HCT116 (cell line): ENCODE measurements around the gene PRRC2C. TPM values are rescaled to one million over a fixed set of nuclear protein-coding genes. Genes with fewer than 3 reads are reported as not detected.

Experiments used
- ATAC-seq: fragments of 200-7000 bp; cut with Tn5 transposase; 2 replicates; pipeline ENCODE4 v1.9.1; 2020; ENCODE audit warnings: mild to moderate bottlenecking, moderate library complexity
- BruUV-seq: library from RNA; stranded (reverse); fragments of 400-500 nt; replicated peaks from 2 replicates; lab custom pipeline; 2021; lab: Mats Ljungman, UMichigan
- CTCF ChIA-PET: fragments of 300-600 bp; sonication (Branson Sonifier 250); formaldehyde crosslinking; loops from one replicate; lab custom pipeline; 2021; ENCODE audit warnings: antibody characterized with exemption; lab: Charles Lee
- POLR2A ChIA-PET: fragments of 300-600, 350-600 bp; sonication (Branson Sonifier 250); formaldehyde crosslinking; loops from one replicate; lab custom pipeline; 2021; ENCODE audit warnings: antibody characterized with exemption; lab: Charles Lee
- RAD21 ChIA-PET, 2 experiments: fragments of 300-600 bp; sonication (Branson Sonifier 250); formaldehyde crosslinking; loops; one replicate each; lab custom pipeline; 2023; ENCODE audit warnings: low total read pairs in 2 of 2; ENCODE audit not compliant: uncharacterized antibody in 2 of 2, unreplicated experiment in 2 of 2, low non-redundant PET in 1 of 2; lab: Charles Lee
- DNase-seq: peaks from one replicate; pipeline ENCODE4 v3.0.0-alpha.2; 2010; ENCODE audit warnings: low read depth, low spot score
- H2AFZ ChIP-seq: fragments of 200-600 bp; shearing (Covaris generic), sonication (generic); 2 replicates; pipeline ENCODE4 v1.6.1; 2017; ENCODE audit warnings: low read depth, mixed run types, mixed read lengths, antibody characterized with exemption, low read length; ENCODE audit not compliant: poor library complexity, severe bottlenecking
- H3K27ac ChIP-seq: 2 replicates; pipeline ENCODE4 v1.5.1; 2012; ENCODE audit warnings: low read depth, low read length
- H3K27me3 ChIP-seq: fragments of 200-600 bp; sonication (generic); 2 replicates; pipeline ENCODE4 v1.6.1; 2016; ENCODE audit warnings: mixed run types, low read length, mixed read lengths; ENCODE audit not compliant: insufficient read depth
- H3K36me3 ChIP-seq, 2 experiments: fragments of 200-500 bp in 1 of 2; fragments of 200-600 bp in 1 of 2; sonication (Bioruptor generic) in 1 of 2; sonication (generic) in 1 of 2; 2 replicates each; pipeline versions ENCODE4 v1.5.1 to v1.6.1; 2014 to 2016; ENCODE audit warnings: low read length in 2 of 2, inconsistent platforms in 1 of 2, mixed read lengths in 1 of 2, mixed run types in 1 of 2; ENCODE audit not compliant: insufficient read depth in 2 of 2, control insufficient read depth in 1 of 2
- H3K4me1 ChIP-seq, 2 experiments: fragments of 200-600 bp in 1 of 2; sonication (generic) in 1 of 2; 2 replicates each; pipeline versions ENCODE4 v1.5.1 to v1.6.1; 2012 to 2017; ENCODE audit warnings: low read length in 2 of 2, inconsistent platforms in 1 of 2, mild to moderate bottlenecking in 1 of 2, mixed read lengths in 1 of 2, mixed run types in 1 of 2, moderate library complexity in 1 of 2; ENCODE audit not compliant: insufficient read depth in 2 of 2, control insufficient read depth in 1 of 2
- H3K4me2 ChIP-seq: fragments of 200-600 bp; sonication (generic); 2 replicates; pipeline ENCODE4 v1.6.1; 2017; ENCODE audit warnings: mixed run types, low read length, mixed read lengths
- H3K4me3 ChIP-seq, 2 experiments: fragments of 200-600 bp in 1 of 2; sonication (generic) in 1 of 2; replicated peaks in 1 of 2; 2 replicates each; pipeline ENCODE4 v1.5.1; 2011 to 2016; ENCODE audit warnings: low read length in 2 of 2, control low read depth in 1 of 2, low read depth in 1 of 2, mild to moderate bottlenecking in 1 of 2, mixed read lengths in 1 of 2, mixed run types in 1 of 2
- H3K79me2 ChIP-seq: fragments of 200-600 bp; sonication (generic); 2 replicates; pipeline ENCODE4 v1.6.1; 2017; ENCODE audit warnings: mild to moderate bottlenecking, mixed run types, low read length, moderate library complexity, mixed read lengths; ENCODE audit not compliant: insufficient read depth
- H3K9ac ChIP-seq: fragments of 200-600 bp; sonication (generic); 2 replicates; pipeline ENCODE4 v1.6.1; 2016; ENCODE audit warnings: low read length, mixed read lengths
- H3K9me2 ChIP-seq: fragments of 200-600 bp; sonication (generic), shearing (Covaris generic); 2 replicates; pipeline ENCODE4 v1.6.1; 2017; ENCODE audit warnings: mixed run types, mild to moderate bottlenecking, moderate library complexity; ENCODE audit not compliant: insufficient read depth
- H3K9me3 ChIP-seq, 2 experiments: fragments of 200-500 bp in 1 of 2; fragments of 200-600 bp in 1 of 2; sonication (Bioruptor generic) in 1 of 2; sonication (generic) in 1 of 2; 2 replicates each; pipeline ENCODE4 v1.6.1; 2014 to 2017; ENCODE audit warnings: low read length in 2 of 2, mixed read lengths in 2 of 2, inconsistent platforms in 1 of 2, low read depth in 1 of 2, mild to moderate bottlenecking in 1 of 2, mixed run types in 1 of 2, moderate library complexity in 1 of 2; ENCODE audit not compliant: control insufficient read depth in 1 of 2, insufficient read depth in 1 of 2
- H4K20me1 ChIP-seq: fragments of 200-600 bp; sonication (generic), shearing (Covaris generic); 2 replicates; pipeline ENCODE4 v1.6.1; 2017; ENCODE audit warnings: mixed run types, mild to moderate bottlenecking, moderate library complexity; ENCODE audit not compliant: insufficient read depth
- ATF3 ChIP-seq: IDR thresholded peaks from 2 replicates; pipeline ENCODE4 v1.6.1; 2012
- CBX3 ChIP-seq: IDR thresholded peaks from 2 replicates; pipeline ENCODE4 v1.6.1; 2012; ENCODE audit warnings: low read depth
- CEBPB ChIP-seq: IDR thresholded peaks from 2 replicates; pipeline ENCODE4 v1.6.1; 2012; ENCODE audit warnings: low read depth
- CTCF ChIP-seq, 3 experiments: fragments of 200-600 bp in 1 of 3; sonication (generic) in 1 of 3; IDR thresholded peaks in 2 of 3; conservative IDR thresholded peaks in 1 of 3; 2 replicates each; pipeline ENCODE4 v1.5.1; 2012 to 2017; ENCODE audit warnings: low read depth in 2 of 3, low read length in 2 of 3, antibody characterized with exemption in 1 of 3, borderline replicate concordance in 1 of 3, control low read depth in 1 of 3, mild to moderate bottlenecking in 1 of 3, mixed read lengths in 1 of 3, mixed run types in 1 of 3, moderate library complexity in 1 of 3; ENCODE audit not compliant: insufficient read depth in 1 of 3
- EZH2 ChIP-seq: fragments of 200-600 bp; sonication (generic); IDR thresholded peaks from 2 replicates; pipeline ENCODE4 v1.6.1; 2017; ENCODE audit warnings: antibody characterized with exemption, mixed run types
- FOSL1 ChIP-seq: IDR thresholded peaks from 2 replicates; pipeline ENCODE4 v1.6.1; 2012; ENCODE audit warnings: low read depth
- JUND ChIP-seq: IDR thresholded peaks from 2 replicates; pipeline ENCODE4 v1.6.1; 2012
- POLR2AphosphoS5 ChIP-seq: IDR thresholded peaks from 2 replicates; pipeline ENCODE4 v1.6.1; 2011; ENCODE audit warnings: mild to moderate bottlenecking, low read depth, low read length, moderate library complexity
- RAD21 ChIP-seq: IDR thresholded peaks from 2 replicates; pipeline ENCODE4 v1.6.1; 2012; ENCODE audit warnings: low read depth, mild to moderate bottlenecking
- SIN3A ChIP-seq: IDR thresholded peaks from 2 replicates; pipeline ENCODE4 v1.6.1; 2012; ENCODE audit warnings: low read depth
- SP1 ChIP-seq: IDR thresholded peaks from 2 replicates; pipeline ENCODE4 v1.6.1; 2012; ENCODE audit warnings: low read depth
- ZFX ChIP-seq: fragments of 450-650 bp; IDR thresholded peaks from 2 replicates; pipeline ENCODE4 v1.6.1; 2017
- intact Hi-C: fragments of 100-400 bp; cut with micrococcal nuclease; formaldehyde crosslinking; loops from 2 replicates; pipeline ENCODE4 v1.10.0; 2022
- total RNA-seq: library from RNA; stranded (reverse); gene quantifications from one replicate; pipeline ENCODE4 v1.2.1, GENCODE V29; 2021; ENCODE audit not compliant: unreplicated experiment
- TF ChIP-seq, protein P1 (sequence below): IDR thresholded peaks from 2 replicates; pipeline ENCODE4 v1.6.1; 2011; ENCODE audit warnings: mild to moderate bottlenecking, low read length, moderate library complexity; ENCODE audit not compliant: insufficient replicate concordance; ENCODE audit errors: extremely low read depth
- TF ChIP-seq, protein P2 (sequence below): IDR thresholded peaks from 2 replicates; pipeline ENCODE4 v1.6.1; 2012; ENCODE audit warnings: low read depth

PRRC2C gene
- total RNA-seq, 1 experiment from 2014 or later, result 154 TPM

GRCh38 chr1:171585715-171586114, 100.4 kb downstream of the PRRC2C start:
- DNase-seq, result no peak
- CTCF ChIA-PET, result no interaction called here
- H3K36me3 ChIP-seq, result peaks cover 40 to 55% of the 10 kb centered on the region in 2 experiments

DNA sequence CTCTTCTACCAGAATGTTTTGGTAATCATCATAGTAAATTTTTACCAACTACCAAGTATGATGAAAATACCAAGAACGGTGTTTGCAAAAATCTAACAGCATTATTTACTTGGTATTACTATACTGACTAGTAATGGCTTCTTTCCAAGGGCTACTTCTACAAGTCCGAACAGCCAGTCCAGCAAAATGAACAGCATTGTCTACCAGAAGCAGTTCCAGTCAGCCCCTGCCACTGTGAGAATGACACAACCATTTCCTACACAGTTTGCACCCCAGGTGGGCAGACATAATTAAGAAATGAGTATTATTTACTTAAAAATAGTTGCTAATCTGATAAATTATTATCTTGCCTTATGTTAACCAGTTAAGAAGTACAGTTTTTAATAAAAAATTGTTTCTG, 102.9 kb downstream of the PRRC2C start:
- DNase-seq (no peak), ATAC-seq (no peak)
- CTCF ChIA-PET, result no interaction called here
- no peaks in the 10 kb centered on the region; the same call in 1 of the 2 replicates for H3K79me2 ChIP-seq
- no peaks in the 10 kb centered on the region for H3K9me3 ChIP-seq
- BruUV-seq, result no TSS peak
- peaks cover 46 to 71% of the 10 kb centered on the region in 2 experiments for H3K36me3 ChIP-seq
- POLR2A ChIA-PET, result no interaction called here
- no peak overlapping the region for H3K27ac ChIP-seq
- H3K9me2 ChIP-seq, result no peaks in the 10 kb centered on the region
- H4K20me1 ChIP-seq, result no peaks in the 10 kb centered on the region; the same call in 1 of the 2 replicates
- H3K4me3 ChIP-seq, result no peak overlapping the region
- intact Hi-C loops, result loop anchor here (10.0 kb wide), 1 partner anchor 53 kb away; no protein-coding TSS in a partner anchor
- H3K27me3 ChIP-seq, result no peaks in the 10 kb centered on the region
- RAD21 ChIA-PET, result no interaction called here
- H3K9ac ChIP-seq, result no peak overlapping the region
- H3K4me1 ChIP-seq, result no peaks in the 10 kb centered on the region
- H3K4me2 ChIP-seq, result no peak overlapping the region
- H2AFZ ChIP-seq, result no peak overlapping the region
- no peak for TF ChIP-seq ZFX
- TF ChIP-seq CTCF (IDR thresholded peaks at IDR 0.05 in 2 of 3, conservative IDR thresholded peaks at IDR 0.05 in 1 of 3; ENCODE audit: borderline replicate concordance in 1 of 3, insufficient read depth in 1 of 3, low read depth in 2 of 3, low read length in 2 of 3), result no peak
- TF ChIP-seq, protein P1, sequence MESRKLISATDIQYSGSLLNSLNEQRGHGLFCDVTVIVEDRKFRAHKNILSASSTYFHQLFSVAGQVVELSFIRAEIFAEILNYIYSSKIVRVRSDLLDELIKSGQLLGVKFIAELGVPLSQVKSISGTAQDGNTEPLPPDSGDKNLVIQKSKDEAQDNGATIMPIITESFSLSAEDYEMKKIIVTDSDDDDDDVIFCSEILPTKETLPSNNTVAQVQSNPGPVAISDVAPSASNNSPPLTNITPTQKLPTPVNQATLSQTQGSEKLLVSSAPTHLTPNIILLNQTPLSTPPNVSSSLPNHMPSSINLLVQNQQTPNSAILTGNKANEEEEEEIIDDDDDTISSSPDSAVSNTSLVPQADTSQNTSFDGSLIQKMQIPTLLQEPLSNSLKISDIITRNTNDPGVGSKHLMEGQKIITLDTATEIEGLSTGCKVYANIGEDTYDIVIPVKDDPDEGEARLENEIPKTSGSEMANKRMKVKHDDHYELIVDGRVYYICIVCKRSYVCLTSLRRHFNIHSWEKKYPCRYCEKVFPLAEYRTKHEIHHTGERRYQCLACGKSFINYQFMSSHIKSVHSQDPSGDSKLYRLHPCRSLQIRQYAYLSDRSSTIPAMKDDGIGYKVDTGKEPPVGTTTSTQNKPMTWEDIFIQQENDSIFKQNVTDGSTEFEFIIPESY, result no peak
- TF ChIP-seq CBX3, result no peak
- TF ChIP-seq SP1, result no peak
- no peak for TF ChIP-seq POLR2AphosphoS5
- no peak for TF ChIP-seq SIN3A
- TF ChIP-seq EZH2, result no peak
- no peak for TF ChIP-seq JUND
- no peak for TF ChIP-seq FOSL1
- TF ChIP-seq ATF3, result no peak
- TF ChIP-seq, protein P2, sequence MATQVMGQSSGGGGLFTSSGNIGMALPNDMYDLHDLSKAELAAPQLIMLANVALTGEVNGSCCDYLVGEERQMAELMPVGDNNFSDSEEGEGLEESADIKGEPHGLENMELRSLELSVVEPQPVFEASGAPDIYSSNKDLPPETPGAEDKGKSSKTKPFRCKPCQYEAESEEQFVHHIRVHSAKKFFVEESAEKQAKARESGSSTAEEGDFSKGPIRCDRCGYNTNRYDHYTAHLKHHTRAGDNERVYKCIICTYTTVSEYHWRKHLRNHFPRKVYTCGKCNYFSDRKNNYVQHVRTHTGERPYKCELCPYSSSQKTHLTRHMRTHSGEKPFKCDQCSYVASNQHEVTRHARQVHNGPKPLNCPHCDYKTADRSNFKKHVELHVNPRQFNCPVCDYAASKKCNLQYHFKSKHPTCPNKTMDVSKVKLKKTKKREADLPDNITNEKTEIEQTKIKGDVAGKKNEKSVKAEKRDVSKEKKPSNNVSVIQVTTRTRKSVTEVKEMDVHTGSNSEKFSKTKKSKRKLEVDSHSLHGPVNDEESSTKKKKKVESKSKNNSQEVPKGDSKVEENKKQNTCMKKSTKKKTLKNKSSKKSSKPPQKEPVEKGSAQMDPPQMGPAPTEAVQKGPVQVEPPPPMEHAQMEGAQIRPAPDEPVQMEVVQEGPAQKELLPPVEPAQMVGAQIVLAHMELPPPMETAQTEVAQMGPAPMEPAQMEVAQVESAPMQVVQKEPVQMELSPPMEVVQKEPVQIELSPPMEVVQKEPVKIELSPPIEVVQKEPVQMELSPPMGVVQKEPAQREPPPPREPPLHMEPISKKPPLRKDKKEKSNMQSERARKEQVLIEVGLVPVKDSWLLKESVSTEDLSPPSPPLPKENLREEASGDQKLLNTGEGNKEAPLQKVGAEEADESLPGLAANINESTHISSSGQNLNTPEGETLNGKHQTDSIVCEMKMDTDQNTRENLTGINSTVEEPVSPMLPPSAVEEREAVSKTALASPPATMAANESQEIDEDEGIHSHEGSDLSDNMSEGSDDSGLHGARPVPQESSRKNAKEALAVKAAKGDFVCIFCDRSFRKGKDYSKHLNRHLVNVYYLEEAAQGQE, result no peak

More at GRCh38 chr1:171585715-171586114, 100.4 kb downstream of the PRRC2C start:
- Histone ChIP-seq H3K9ac (no peak overlapping the region), H2AFZ (no peak overlapping the region), H3K27ac (no peak overlapping the region), H4K20me1 (no peaks in the 10 kb centered on the region; the same call in 1 of the 2 replicates), H3K4me2 (no peak overlapping the region), H3K9me2 (no peaks in the 10 kb centered on the region), H3K9me3 (no peaks in the 10 kb centered on the region), H3K4me3 (no peak overlapping the region), H3K27me3 (no peaks in the 10 kb centered on the region), H3K4me1 (no peaks in the 10 kb centered on the region), H3K79me2 (no peaks in the 10 kb centered on the region; the same call in 1 of the 2 replicates)
- intact Hi-C loops, result loop anchor here (10.0 kb wide), 1 partner anchor 51 kb away; no protein-coding TSS in a partner anchor
- TF ChIP-seq CEBPB, result no peak
- no peak for TF ChIP-seq RAD21
- ATAC-seq, result no peak
- RAD21 ChIA-PET, result no interaction called here
- POLR2A ChIA-PET, result no interaction called here
- no TSS peak for BruUV-seq
